ENCODE measurements around the gene TXNDC11.

GRCh38 chr16:11677959-11678881 is 64.4 kb downstream of the TXNDC11 start:
- TF ChIP-seq CTCF (IDR thresholded peaks at IDR 0.05), result no peak
- no peak for TF ChIP-seq POLR2A (IDR thresholded peaks at IDR 0.05)

Measured in prostate gland (tissue), 2 donors.